ENCODE measurements around the gene FBLN1. TPM values are rescaled to one million over a fixed set of nuclear protein-coding genes. Genes with fewer than 3 reads are reported as not detected.

Gene FBLN1
- total RNA-seq, 1 donor: 0.10 TPM

DNA sequence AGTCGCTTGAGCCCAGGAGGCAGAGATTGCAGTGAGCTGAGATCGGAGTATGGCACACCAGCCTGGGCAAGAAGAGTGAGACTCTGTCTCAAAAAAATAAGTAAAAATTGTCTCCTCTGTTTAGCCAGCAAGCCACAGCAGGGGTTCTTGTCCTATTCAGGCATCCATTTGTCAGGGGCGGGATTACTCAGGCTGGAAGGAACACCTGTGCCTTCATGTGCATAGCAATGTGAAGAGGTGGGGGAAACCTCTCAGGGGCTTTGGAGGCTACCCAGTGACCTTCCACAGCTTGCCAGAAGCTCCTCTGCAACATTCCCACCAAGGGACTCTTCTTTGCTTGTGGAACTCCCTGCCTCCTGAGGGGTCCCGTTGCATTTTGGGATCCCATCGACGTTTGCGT lies 63.3 kb downstream of the FBLN1 start:
- no peak overlapping the region for H3K4me3 ChIP-seq (ENCODE audit: low read length)
- no peaks in the 10 kb centered on the region for H3K4me1 ChIP-seq (ENCODE audit: insufficient read depth, low read length)
- H3K27me3 ChIP-seq (ENCODE audit: insufficient read depth, low read length): peaks cover 3% of the 10 kb centered on the region
- H3K9me3 ChIP-seq (ENCODE audit: low read depth, low read length): no peaks in the 10 kb centered on the region

DNA sequence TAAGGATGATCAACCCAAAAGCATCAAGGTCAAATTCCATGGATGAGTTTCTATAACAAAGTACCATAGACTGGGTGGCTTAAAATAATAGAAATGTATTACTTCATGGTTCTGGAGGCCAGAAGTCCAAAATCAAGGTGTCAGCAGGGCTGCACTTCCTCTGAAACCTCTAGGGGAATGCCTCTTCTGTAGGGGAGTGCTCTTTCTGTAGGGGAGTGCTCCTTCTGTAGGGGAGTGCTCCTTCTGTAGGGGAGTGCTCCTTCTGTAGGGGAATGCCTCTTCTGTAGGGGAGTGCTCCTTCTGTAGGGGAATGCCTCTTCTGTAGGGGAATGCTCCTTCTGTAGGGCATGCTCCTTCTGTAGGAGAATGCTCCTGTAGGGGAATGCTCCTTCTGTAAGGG lies 65.5 kb downstream of the FBLN1 start:
- no peak overlapping the region for H3K4me3 ChIP-seq (ENCODE audit: low read length)
- peaks cover 3% of the 10 kb centered on the region for H3K27me3 ChIP-seq (ENCODE audit: insufficient read depth, low read length)
- H3K9me3 ChIP-seq (ENCODE audit: low read depth, low read length): no peaks in the 10 kb centered on the region
- H3K4me1 ChIP-seq (ENCODE audit: insufficient read depth, low read length): no peaks in the 10 kb centered on the region

DNA sequence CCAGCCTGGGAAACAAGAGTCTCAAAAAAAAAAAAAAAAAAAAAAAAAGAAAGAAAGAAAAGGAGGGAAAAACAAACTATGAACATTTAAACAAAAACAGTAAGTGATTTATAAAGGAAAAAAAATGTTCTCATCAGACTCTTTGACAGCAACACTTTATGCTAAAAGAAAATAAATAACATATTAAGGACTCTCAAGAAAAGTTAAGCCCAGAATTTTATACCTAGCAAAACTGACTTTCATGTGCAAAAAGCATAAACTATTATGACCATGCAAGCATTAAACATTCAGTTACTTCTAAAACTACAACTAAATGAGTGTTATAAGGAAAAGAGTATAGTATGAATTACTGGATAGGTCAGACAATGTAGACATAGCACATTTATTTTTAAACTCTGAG lies 68.4 kb downstream of the FBLN1 start:
- H3K9me3 ChIP-seq (ENCODE audit: low read depth, low read length): no peaks in the 10 kb centered on the region
- H3K27me3 ChIP-seq (ENCODE audit: insufficient read depth, low read length): peaks cover 3% of the 10 kb centered on the region
- no peaks in the 10 kb centered on the region for H3K4me1 ChIP-seq (ENCODE audit: insufficient read depth, low read length)
- H3K4me3 ChIP-seq (ENCODE audit: low read length): no peak overlapping the region

DNA sequence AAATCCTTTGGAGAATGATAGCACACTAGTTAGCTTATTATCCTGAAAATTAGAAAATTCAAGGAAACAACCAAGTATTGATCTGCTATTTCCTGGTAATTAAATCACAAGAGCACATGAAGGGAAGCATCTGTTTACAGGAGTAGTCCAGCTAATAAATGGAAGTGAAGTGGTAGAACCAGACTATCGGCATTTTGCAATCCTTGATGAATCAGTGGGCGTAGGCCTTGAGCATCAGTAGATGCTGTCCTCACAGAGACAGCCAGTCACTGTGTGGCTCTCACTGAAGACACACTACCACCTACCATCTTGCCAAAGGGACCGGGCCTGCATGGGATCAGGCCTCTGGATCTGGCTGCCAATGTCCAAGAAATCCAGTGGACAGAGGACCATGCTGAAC lies 69.8 kb downstream of the FBLN1 start:
- no peaks in the 10 kb centered on the region for H3K4me1 ChIP-seq (ENCODE audit: insufficient read depth, low read length)
- no peak overlapping the region for H3K4me3 ChIP-seq (ENCODE audit: low read length)
- no peaks in the 10 kb centered on the region for H3K9me3 ChIP-seq (ENCODE audit: low read depth, low read length)
- H3K27me3 ChIP-seq (ENCODE audit: insufficient read depth, low read length): peaks cover 3% of the 10 kb centered on the region

DNA sequence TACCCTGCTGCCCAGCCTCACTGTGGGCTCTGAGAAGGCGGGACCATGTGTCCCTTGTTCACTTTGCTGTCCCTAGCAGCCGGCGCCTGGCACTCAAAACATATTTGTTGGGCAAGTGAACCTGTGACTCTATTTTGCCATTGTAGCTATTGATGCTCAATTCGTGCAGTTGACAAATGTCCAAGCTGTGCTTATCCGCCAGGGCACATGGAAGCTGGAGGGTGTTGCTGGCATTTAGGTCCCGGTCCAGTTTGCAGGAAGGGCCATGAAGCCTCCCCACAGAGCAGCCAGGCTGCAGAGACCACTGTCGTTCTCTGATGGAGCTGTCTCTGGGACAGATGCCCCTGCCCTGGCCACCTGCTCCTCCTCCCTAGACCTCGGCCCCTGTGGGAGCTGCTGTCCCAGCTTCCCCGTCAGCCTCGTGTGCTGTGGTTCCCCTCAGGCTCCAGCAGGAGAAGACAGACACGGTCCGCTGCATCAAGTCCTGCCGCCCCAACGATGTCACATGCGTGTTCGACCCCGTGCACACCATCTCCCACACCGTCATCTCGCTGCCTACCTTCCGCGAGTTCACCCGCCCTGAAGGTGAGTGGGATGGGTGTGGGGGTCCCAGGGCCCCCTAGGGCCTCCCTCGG lies 71.5 kb downstream of the FBLN1 start:
- no peaks in the 10 kb centered on the region for H3K4me1 ChIP-seq (ENCODE audit: insufficient read depth, low read length)
- no peaks in the 10 kb centered on the region for H3K9me3 ChIP-seq (ENCODE audit: low read depth, low read length)
- H3K4me3 ChIP-seq (ENCODE audit: low read length): no peak overlapping the region

DNA sequence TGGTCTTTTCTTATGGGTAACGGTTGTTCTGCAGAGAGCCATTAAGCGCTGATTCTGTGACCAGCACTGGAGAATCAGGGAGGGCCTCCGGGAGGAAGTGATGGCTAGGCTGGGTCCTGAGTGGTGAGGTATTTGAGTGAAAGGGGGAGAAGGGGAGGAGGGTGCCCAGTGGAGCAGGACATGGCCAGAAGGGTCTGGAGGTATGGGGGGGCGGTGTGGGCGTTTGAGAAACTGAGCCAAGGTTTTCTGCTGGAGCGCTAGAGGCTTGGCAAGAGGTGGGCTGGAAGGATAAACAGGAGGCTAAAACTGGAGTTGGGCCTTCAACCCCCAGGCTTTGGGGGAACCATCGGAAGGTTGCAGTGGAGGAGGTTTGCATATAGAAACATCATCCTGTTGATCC lies 72.5 kb downstream of the FBLN1 start:
- H3K9me3 ChIP-seq (ENCODE audit: low read depth, low read length): no peaks in the 10 kb centered on the region
- no peak overlapping the region for H3K4me3 ChIP-seq (ENCODE audit: low read length)
- no peaks in the 10 kb centered on the region for H3K27me3 ChIP-seq (ENCODE audit: insufficient read depth, low read length)
- no peaks in the 10 kb centered on the region for H3K4me1 ChIP-seq (ENCODE audit: insufficient read depth, low read length)

More for the DNA sequence above, 71.5 kb downstream of the FBLN1 start:
- no peaks in the 10 kb centered on the region for H3K27me3 ChIP-seq (ENCODE audit: insufficient read depth, low read length)

DNA sequence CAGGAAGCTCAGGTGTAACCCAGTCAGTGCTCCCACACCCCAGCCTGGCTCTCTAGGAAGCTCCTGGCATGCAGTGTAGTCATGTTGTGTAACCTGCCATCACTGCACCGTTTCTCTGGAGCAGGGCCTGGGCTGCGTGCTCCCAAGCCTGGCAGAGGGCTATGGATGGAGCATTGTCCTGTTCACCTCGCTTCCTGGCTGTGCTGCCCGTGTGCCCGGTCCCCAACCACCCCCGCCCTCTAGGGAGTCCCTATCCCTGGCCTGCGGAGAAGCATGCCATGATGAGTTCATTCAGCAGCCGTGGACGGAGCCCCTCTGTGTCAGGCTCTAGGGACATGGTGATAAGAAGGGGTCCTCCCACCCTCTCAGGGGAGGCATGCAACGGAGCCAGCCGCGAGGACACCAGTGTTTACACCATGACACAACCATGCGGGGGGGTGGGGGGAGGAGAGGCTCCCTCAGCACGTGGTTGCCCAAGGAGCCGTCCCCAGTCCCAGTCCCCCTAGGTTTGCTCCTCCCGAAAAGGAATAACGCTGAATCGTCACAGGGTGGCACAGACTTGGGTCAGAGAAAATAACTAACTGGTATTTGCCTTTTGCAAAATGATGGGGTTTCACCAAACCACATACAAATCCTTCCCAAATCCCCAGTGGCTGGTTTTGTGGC lies 73.1 kb downstream of the FBLN1 start:
- Histone ChIP-seq H3K4me3 (ENCODE audit: low read length) (no peak overlapping the region), H3K27me3 (ENCODE audit: insufficient read depth, low read length) (no peaks in the 10 kb centered on the region), H3K9me3 (ENCODE audit: low read depth, low read length) (no peaks in the 10 kb centered on the region), H3K4me1 (ENCODE audit: insufficient read depth, low read length) (no peaks in the 10 kb centered on the region)

DNA sequence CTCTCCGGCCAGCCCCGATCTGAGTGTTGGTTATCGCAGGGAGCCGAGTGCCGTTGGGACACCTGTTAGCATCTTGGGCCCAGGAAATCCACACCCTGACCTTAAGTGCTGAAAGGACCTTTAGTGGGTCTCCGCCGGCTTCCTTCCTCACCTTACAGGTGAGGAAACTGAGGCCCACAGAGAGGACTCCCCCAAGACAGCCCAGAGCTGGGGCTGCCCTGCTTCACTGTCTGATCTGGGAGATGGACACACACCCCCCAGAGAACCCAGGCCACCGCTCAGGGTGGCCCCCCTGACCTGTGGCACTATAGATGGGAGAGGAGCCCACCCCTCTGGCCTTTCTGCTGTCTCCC lies 73.6 kb downstream of the FBLN1 start:
- H3K4me3 ChIP-seq (ENCODE audit: low read length): no peak overlapping the region
- no peaks in the 10 kb centered on the region for H3K4me1 ChIP-seq (ENCODE audit: insufficient read depth, low read length)
- H3K9me3 ChIP-seq (ENCODE audit: low read depth, low read length): no peaks in the 10 kb centered on the region
- H3K27me3 ChIP-seq (ENCODE audit: insufficient read depth, low read length): no peaks in the 10 kb centered on the region

DNA sequence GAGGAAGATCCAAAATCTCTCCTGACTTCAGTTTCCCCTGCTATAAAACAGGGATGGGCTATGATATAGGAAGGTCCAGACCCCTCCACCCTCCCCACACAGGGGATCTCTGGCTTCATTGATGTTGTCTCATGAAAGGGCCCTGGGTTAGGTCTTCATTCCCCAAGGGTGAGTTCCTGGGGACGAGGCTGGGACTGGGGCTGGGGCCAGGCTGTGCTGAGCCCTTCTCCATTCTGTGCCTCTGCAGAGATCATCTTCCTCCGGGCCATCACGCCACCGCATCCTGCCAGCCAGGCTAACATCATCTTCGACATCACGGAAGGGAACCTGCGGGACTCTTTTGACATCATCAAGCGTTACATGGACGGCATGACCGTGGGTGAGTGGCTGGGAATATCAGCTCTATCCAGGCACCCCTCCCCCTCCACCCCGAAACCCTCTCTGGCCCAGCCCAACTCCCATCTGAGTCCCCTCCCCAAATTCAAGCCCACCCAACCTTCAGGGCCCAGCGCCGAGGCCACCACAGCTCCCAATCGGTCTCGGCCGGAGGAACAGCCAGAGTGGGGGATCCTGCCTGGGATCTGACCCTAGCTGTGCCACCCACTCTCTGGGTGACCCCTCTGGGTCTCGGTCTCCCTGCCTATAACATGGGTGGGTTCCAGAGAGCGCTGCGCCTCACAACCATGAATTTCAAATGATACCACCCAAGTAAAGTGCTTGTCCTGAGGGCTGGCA lies 74.2 kb downstream of the FBLN1 start:
- H3K4me3 ChIP-seq (ENCODE audit: low read length): no peak overlapping the region
- no peaks in the 10 kb centered on the region for H3K27me3 ChIP-seq (ENCODE audit: insufficient read depth, low read length)
- no peaks in the 10 kb centered on the region for H3K9me3 ChIP-seq (ENCODE audit: low read depth, low read length)

DNA sequence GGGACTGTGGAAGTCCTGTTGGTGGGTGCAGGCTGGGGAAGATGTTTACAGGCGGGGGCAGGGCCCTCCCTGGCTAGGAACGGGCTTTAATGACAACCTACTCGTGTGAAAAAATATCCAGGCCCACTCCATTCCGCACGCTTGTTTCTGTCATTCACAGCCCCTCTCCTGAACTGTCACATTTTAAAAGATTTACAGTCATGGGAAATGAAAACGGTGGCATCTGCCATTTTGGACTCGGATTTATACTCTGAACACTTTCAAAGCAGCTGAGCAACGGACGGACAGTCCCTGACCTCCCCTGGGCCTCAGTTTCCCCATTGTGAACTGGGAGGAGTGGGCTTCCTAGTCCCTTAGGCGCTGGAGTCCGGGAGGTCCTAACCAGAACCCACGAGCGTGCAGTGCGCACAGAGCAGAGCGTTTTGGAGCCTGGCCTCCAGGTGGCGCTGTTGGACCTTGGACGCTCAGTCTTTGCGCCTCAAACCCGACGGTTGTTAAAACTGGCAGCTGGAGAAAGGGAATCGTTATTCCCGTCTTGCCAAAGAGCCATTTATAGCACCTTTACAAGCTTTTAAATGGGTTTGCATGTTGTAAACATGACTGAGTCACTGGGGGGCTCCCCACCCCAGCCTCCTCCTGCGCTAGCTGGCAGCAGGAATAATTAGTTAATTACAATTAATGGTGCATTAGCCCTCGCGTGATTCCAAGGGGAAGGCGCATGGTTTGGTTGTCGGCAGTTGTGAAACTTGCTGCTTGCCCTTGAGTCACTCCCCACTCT lies 75.3 kb downstream of the FBLN1 start:
- no peaks in the 10 kb centered on the region for H3K9me3 ChIP-seq (ENCODE audit: low read depth, low read length)
- H3K4me1 ChIP-seq (ENCODE audit: insufficient read depth, low read length): peaks cover under 1% of the 10 kb centered on the region
- no peaks in the 10 kb centered on the region for H3K27me3 ChIP-seq (ENCODE audit: insufficient read depth, low read length)
- no peak overlapping the region for H3K4me3 ChIP-seq (ENCODE audit: low read length)

More for the DNA sequence above, 74.2 kb downstream of the FBLN1 start:
- H3K4me1 ChIP-seq (ENCODE audit: insufficient read depth, low read length): no peaks in the 10 kb centered on the region

DNA sequence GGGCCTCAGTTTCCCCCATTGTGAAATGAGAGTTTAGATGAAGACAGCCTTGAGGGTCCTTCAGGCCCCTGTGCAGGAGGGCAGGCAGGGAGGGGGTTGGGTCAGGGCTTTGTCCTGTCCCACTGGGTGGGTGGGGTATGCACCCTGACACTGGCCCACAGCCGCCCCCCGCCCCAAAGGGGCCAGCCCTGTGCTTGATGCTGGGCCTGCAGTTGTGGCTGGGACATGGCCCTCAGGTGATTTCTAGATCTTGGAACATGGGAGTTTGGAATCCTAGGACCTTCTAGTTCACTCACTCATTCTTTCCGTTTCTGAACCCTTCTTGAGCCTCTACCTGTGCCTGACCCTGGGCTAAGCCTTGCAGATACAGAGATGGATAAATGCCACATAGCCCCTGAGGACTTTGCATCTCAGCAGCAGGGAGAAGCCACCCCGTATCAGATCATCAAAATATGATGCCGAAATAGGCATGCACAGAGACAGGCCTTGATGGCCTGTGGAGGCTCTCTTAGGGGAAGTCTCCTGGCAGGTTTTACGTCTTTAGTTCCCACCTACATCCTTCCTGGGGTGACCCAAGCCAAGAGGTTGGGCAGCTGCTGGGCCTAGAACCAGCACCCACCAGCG lies 76.0 kb downstream of the FBLN1 start:
- H3K4me1 ChIP-seq (ENCODE audit: insufficient read depth, low read length): peaks cover 3% of the 10 kb centered on the region
- no peak overlapping the region for H3K4me3 ChIP-seq (ENCODE audit: low read length)
- H3K9me3 ChIP-seq (ENCODE audit: low read depth, low read length): no peaks in the 10 kb centered on the region
- no peaks in the 10 kb centered on the region for H3K27me3 ChIP-seq (ENCODE audit: insufficient read depth, low read length)

DNA sequence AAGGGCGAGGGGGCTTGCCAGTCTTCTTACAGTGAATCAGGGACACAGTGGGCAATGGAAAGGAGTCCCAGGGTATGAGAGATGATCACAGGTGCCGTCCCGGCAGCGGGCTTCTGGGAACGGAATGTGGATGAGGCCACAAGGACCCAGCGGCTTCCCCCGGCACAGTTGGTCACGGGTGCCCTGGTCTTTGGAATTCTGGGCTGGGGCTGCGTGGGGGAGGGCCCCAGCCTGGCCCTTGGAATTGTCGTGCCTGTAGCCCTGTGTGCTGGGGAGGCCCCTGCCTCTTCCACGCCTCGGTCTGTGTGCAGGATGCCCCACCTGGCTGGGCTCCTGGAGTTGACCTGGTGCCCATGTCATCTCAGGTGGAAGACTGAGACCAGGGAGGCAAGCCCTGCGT lies 76.6 kb downstream of the FBLN1 start:
- peaks cover 3% of the 10 kb centered on the region for H3K4me1 ChIP-seq (ENCODE audit: insufficient read depth, low read length)
- H3K27me3 ChIP-seq (ENCODE audit: insufficient read depth, low read length): no peaks in the 10 kb centered on the region
- no peak overlapping the region for H3K4me3 ChIP-seq (ENCODE audit: low read length)

DNA sequence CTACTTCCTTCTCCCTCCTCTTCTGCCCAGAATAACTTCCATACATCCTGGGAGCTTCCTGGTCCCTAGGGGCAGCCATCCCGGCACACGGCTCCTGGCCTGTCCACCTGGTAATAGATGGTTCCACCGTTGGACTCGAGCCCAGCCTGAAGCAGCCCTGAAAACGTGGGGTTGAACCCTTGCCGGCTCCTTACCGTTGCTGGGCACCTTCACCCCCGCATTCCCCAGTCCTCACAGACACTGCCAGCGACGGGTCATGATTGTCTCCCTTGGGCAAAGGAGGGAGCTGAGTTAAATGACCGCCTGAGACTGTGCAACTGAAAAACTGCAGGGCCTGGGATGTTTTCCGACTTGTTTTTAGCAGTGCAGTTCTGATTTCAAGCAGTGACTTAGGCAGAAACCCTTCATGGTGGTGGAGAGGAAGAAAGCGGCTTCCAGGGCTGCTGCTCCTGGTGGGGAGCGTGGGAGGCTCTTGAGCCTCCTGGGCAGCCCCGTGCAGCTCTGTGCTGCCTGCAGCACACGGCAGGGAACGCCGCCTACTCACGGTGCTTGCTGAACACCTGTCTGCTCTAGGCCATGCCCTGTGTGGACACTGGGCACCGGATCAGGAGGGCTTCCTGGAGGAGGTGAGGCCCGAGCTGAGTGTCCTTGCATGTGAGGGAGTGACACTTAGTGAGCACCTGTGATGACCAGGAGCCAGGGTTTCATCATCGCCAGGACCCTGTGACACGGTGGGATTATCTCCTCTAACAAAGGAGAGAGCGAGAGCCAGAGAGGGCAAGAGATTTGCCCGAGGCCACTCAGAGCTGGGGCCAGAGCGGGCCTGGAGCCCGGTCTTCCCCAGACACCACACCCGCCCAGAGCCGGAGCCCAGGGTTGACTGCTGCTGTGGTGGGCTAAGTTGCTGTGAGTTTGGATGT lies 77.4 kb downstream of the FBLN1 start:
- no peak overlapping the region for H3K4me3 ChIP-seq (ENCODE audit: low read length)
- no peaks in the 10 kb centered on the region for H3K9me3 ChIP-seq (ENCODE audit: low read depth, low read length)
- no peaks in the 10 kb centered on the region for H3K27me3 ChIP-seq (ENCODE audit: insufficient read depth, low read length)
- peaks cover 3% of the 10 kb centered on the region for H3K4me1 ChIP-seq (ENCODE audit: insufficient read depth, low read length)

More for the DNA sequence above, 76.6 kb downstream of the FBLN1 start:
- no peaks in the 10 kb centered on the region for H3K9me3 ChIP-seq (ENCODE audit: low read depth, low read length)

All from mononuclear cell (primary cell).